ENCODE measurements around the gene LAMB1.

DNA sequence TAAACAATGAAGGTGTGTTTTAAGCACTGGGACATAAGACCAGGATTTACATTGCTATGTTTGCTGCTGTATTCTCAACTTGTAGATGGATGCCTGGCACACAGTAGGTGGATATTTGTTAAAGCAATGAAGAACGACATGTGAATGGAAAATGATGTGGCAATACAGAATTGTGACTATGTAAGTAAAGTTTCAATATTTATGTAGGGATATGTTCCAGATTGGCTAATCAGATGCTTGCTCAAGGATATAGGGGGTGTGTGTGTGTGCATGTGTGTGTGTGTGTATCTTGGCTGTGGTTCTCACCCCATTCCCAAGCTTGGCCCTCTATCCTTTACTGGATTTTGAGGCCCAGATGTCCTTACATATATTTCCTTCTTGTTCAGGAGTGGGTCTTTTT, 42.7 kb upstream of the LAMB1 start:
- no peak for TF ChIP-seq CTCF (IDR thresholded peaks at IDR 0.05)
- no peak for TF ChIP-seq POLR2A (IDR thresholded peaks at IDR 0.05)
